Pancreas (tissue), 10 donors: ENCODE measurements around the gene MYL6. TPM values are rescaled to one million over a fixed set of nuclear protein-coding genes. Genes with fewer than 3 reads are reported as not detected.
"Not testable (repeated sequence)": the region's sequence is repeated elsewhere in the genome, so short reads cannot be mapped to it uniquely, and the experiment has no call there.

Source experiments
- ATAC-seq, 4 donors: fragments of 200-7000 bp; cut with Tn5 transposase; one replicate each; pipeline versions ENCODE4 v1.8.0 to v1.9.1; 2020; ENCODE audit warnings: mild to moderate bottlenecking in 4 of 4, moderate library complexity in 4 of 4
- DNase-seq, 6 donors: peaks; one replicate each; pipeline ENCODE4 v3.0.0-alpha.2; 2020
- FAIRE-seq: peaks from 2 replicates; lab custom pipeline; 2012; peaks lifted over from hg19 to GRCh38; lab: Jason Lieb, UNC
- H3K27ac ChIP-seq, 4 donors: fragments of 200-600 bp; sonication (generic); 1 replicate in 3 of 4; 2 replicates in 1 of 4; pipeline versions ENCODE4 v1.5.0 to v1.8.0; 2020
- H3K27me3 ChIP-seq, 4 donors: fragments of 200-600 bp; one replicate each; pipeline ENCODE4 v1.8.0; 2021
- H3K36me3 ChIP-seq, 3 donors: fragments of 200-600 bp; sonication (generic) in 1 of 3; one replicate each; pipeline versions ENCODE4 v1.5.0 to v1.8.0; 2020 to 2021
- H3K4me1 ChIP-seq, 3 donors: fragments of 200-600 bp; one replicate each; pipeline ENCODE4 v1.8.0; 2021
- H3K4me3 ChIP-seq, 4 donors: fragments of 200-600 bp; sonication (generic) in 2 of 4; one replicate each; pipeline versions ENCODE4 v1.5.0 to v1.8.0; 2020 to 2021
- H3K9me3 ChIP-seq, 4 donors: fragments of 200-600 bp; one replicate each; pipeline ENCODE4 v1.8.0; 2021
- CTCF ChIP-seq, 4 donors: fragments of 200-600 bp; sonication (generic) in 3 of 4; IDR thresholded peaks; one replicate each; pipeline versions ENCODE4 v1.5.0 to v1.8.0; 2021; ENCODE audit warnings: antibody characterized with exemption in 4 of 4
- WGBS, 2 donors: extraction: QIAGEN DNeasy Blood & Tissue Kit; methylation state at CpG; one replicate each; pipeline ENCODE4 v1.1.7; 2013; 5-methylcytosine and 5-hydroxymethylcytosine counted together
- intact Hi-C, 3 donors: fragments of 100-400 bp; cut with DNase I; formaldehyde crosslinking; loops; one replicate each; pipeline versions ENCODE4 v1.11.1 to v1.14.2; 2022
- polyA plus RNA-seq, 2 donors: library from polyadenylated mRNA; stranded (reverse); fragments of 200-250 nt; gene quantifications; one replicate each; pipeline ENCODE4 v1.2.3, GENCODE V29; 2013
- total RNA-seq, 6 donors: library from RNA; stranded (reverse); fragmentation: NEBNext Ultra II Directional in 4 of 6; extraction: Animal tissue kit (Norgen Biotek cat#: 25700) in 4 of 6; gene quantifications; one replicate each; pipeline versions ENCODE4 v1.2.1 to v1.2.4, GENCODE V29; 2021 to 2023
- donor health status: healthy with polysubstance abuse.
- donor health status: DM: no; HTN: no; CAD: no; lungs with moderate emphysema.
- donor health status: DM: no; HTN: no; CAD: no.
- donor health status: control.
- donor health status: control.
- donor health status: Bipolar disorder and iron deficiency.
- donor health status: DM: yes; HTN: yes; CAD: no.
- donor health status: DM: no; HTN: no; CAD: no.
- donor health status: DM: no; HTN: no; CAD: no.
- donor health status: DM: yes; HTN: yes; CAD: no.

Gene MYL6
- total and polyA plus RNA-seq, 8 donors, result 270 to 1,217 (median 512) TPM

GRCh38 chr12:56190695-56191155 is 32.6 kb downstream of the MYL6 start:
- peak overlapping the region in 3 of 4 donors; percentile 29 to 86 (median 71) for H3K4me3 ChIP-seq
- H3K9me3 ChIP-seq, result no peaks in the 10 kb centered on the region
- no peak for DNase-seq
- FAIRE-seq, result no peak
- peak overlapping the region; percentile 79 to 96 (median 90) for H3K27ac ChIP-seq
- H3K4me1 ChIP-seq, result peaks cover 5 to 12% (median 10%) of the 10 kb centered on the region in 3 donors
- WGBS, 2 donors, result 17 to 20% methylated on average over 9 of the region's 9 CpGs
- peaks cover 0 to 3% (median 0%) of the 10 kb centered on the region in 3 donors for H3K36me3 ChIP-seq
- H3K27me3 ChIP-seq, result no peaks in the 10 kb centered on the region
- TF ChIP-seq CTCF (IDR thresholded peaks at IDR 0.05), result no peak
- intact Hi-C loops, result loop anchor here in 1 of 3 donors (10.0 kb wide), 1 partner anchor 64 kb away; the partner anchor contains the start of gene ANKRD52
- no peak for ATAC-seq

GRCh38 chr12:56192582-56192981 is 34.4 kb downstream of the MYL6 start:
- H3K4me3 ChIP-seq, result no peak overlapping the region
- no peaks in the 10 kb centered on the region for H3K27me3 ChIP-seq
- no peak for DNase-seq
- H3K4me1 ChIP-seq, result peaks cover 5 to 7% (median 7%) of the 10 kb centered on the region in 3 donors
- FAIRE-seq, result no peak
- no peaks in the 10 kb centered on the region for H3K36me3 ChIP-seq
- TF ChIP-seq CTCF (IDR thresholded peaks at IDR 0.05), result no peak
- H3K9me3 ChIP-seq, result no peaks in the 10 kb centered on the region
- no peak overlapping the region for H3K27ac ChIP-seq
- ATAC-seq, result no peak
- intact Hi-C loops, result loop anchor here in 1 of 3 donors (10.0 kb wide), 1 partner anchor 62 kb away; the partner anchor contains the start of gene ANKRD52

GRCh38 chr12:56193025-56193578 is 34.9 kb downstream of the MYL6 start:
- ATAC-seq (peak in 3 of 4 donors; percentile 32 to 35 (median 32)), FAIRE-seq (peak; percentile 73), DNase-seq (peak in 4 of 6 donors; percentile 60 to 85 (median 76))
- Histone ChIP-seq H3K36me3 (no peaks in the 10 kb centered on the region), H3K27me3 (no peaks in the 10 kb centered on the region), H3K27ac (no peak overlapping the region), H3K4me3 (no peak overlapping the region), H3K4me1 (peaks cover 1 to 2% (median 1%) of the 10 kb centered on the region in 3 donors), H3K9me3 (no peaks in the 10 kb centered on the region)
- 28 to 40% methylated on average over 1 of the region's 1 CpG for WGBS, 2 donors
- TF ChIP-seq CTCF (IDR thresholded peaks at IDR 0.05), result peak in 3 of 4 donors; percentile 39 to 74 (median 68)
- intact Hi-C loops, result loop anchor here in 1 of 3 donors (10.0 kb wide), 1 partner anchor 62 kb away; the partner anchor contains the start of gene ANKRD52

- H3K9me3 ChIP-seq, H3K27ac ChIP-seq, H3K36me3 ChIP-seq, DNase-seq, FAIRE-seq, H3K4me1 ChIP-seq, H3K4me3 ChIP-seq, H3K27me3 ChIP-seq: not testable (repeated sequence)
- peak in 2 of 4 donors; percentile 8 to 29 for ATAC-seq
- intact Hi-C loops, result loop anchor here in 1 of 3 donors (10.0 kb wide), 1 partner anchor 58 kb away; the partner anchor contains the start of gene ANKRD52
- WGBS, 2 donors, result 72 to 81% methylated on average over 10 to 11 of the region's 11 CpGs
Measured at GRCh38 chr12:56196818-56197550, 38.8 kb downstream of the MYL6 start.

- Histone ChIP-seq H3K4me1 (no peaks in the 10 kb centered on the region), H3K27me3 (no peaks in the 10 kb centered on the region), H3K27ac (no peak overlapping the region), H3K36me3 (no peaks in the 10 kb centered on the region), H3K4me3 (no peak overlapping the region), H3K9me3 (no peaks in the 10 kb centered on the region)
- WGBS, 2 donors, result 86 to 93% methylated on average over 9 of the region's 9 CpGs
- no peak for TF ChIP-seq CTCF (IDR thresholded peaks at IDR 0.05)
- intact Hi-C loops, result loop anchor here in 1 of 3 donors (10.0 kb wide), 1 partner anchor 57 kb away; the partner anchor contains the start of gene ANKRD52
- FAIRE-seq (no peak), ATAC-seq (no peak), DNase-seq (no peak)
Measured at GRCh38 chr12:56197921-56198635, 39.9 kb downstream of the MYL6 start.
